HepG2 (cell line): ENCODE measurements around the gene IQCC. TPM values are rescaled to one million over a fixed set of nuclear protein-coding genes. Genes with fewer than 3 reads are reported as not detected.

ENCODE experiments used
- ELF3 ChIP-seq: IDR thresholded peaks from 2 replicates; pipeline ENCODE4 v1.6.1; 2016; ENCODE audit warnings: missing genetic modification reagents, missing compliant biosample characterization
- GATAD1 ChIP-seq: IDR thresholded peaks from 2 replicates; pipeline ENCODE4 v1.6.1; 2016; ENCODE audit warnings: missing genetic modification reagents, missing compliant biosample characterization
- KDM4B ChIP-seq: sonication (generic); formaldehyde crosslinking; IDR thresholded peaks from 2 replicates; pipeline ENCODE4 v1.4.0; 2020; ENCODE audit warnings: missing genetic modification reagents
- NFKB2 ChIP-seq: sonication (generic); formaldehyde crosslinking; IDR thresholded peaks from 2 replicates; pipeline ENCODE4 v1.4.0; 2020; ENCODE audit warnings: missing genetic modification reagents, borderline replicate concordance
- RAD21 ChIP-seq: fragments of 450-650 bp; formaldehyde crosslinking; IDR thresholded peaks from 2 replicates; pipeline ENCODE4 v1.5.0; 2020; ENCODE audit warnings: mild to moderate bottlenecking
- SALL1 ChIP-seq: sonication (generic); formaldehyde crosslinking; IDR thresholded peaks from 2 replicates; pipeline ENCODE4 v1.8.0; 2022; ENCODE audit warnings: mild to moderate bottlenecking, missing genetic modification reagents
- SMC3 ChIP-seq: IDR thresholded peaks from 2 replicates; pipeline ENCODE4 v1.6.1; 2011; ENCODE audit warnings: low read length, improper control_type of control experiment
- polyA plus RNA-seq, 8 experiments: library from polyadenylated mRNA; depleted of rRNA in 3 of 8; stranded (reverse) in 7 of 8; unstranded in 1 of 8; fragments of >200 nt; fragmentation: Illumina TruSeq in 4 of 8; extraction: Trizol in 4 of 8; gene quantifications; 2 replicates each; pipeline versions ENCODE4 v1.2.1 to v1.2.3, GENCODE V29; 2011 to 2016; ENCODE audit warnings: low read depth in 4 of 8, missing spikeins in 1 of 8, mixed read lengths in 1 of 8; ENCODE audit not compliant: insufficient read depth in 1 of 8
- total RNA-seq, 5 experiments: library from RNA; depleted of rRNA; stranded (reverse); fragments of >200 nt; fragmentation: Illumina TruSeq; extraction: Trizol; gene quantifications; 2 replicates each; pipeline ENCODE4 v1.2.3, GENCODE V29; 2016; ENCODE audit warnings: low read depth in 1 of 5
- TF ChIP-seq, protein P1 (sequence below): sonication (generic); formaldehyde crosslinking; IDR thresholded peaks from 2 replicates; pipeline ENCODE4 v1.5.0; 2020; ENCODE audit warnings: mild to moderate bottlenecking, missing genetic modification reagents, moderate library complexity
- TF ChIP-seq, protein P2 (sequence below): sonication (generic); formaldehyde crosslinking; IDR thresholded peaks from 2 replicates; pipeline ENCODE4 v1.5.1; 2020; ENCODE audit warnings: mild to moderate bottlenecking, moderate library complexity, missing genetic modification reagents
- TF ChIP-seq, protein P3 (sequence below): sonication (generic); formaldehyde crosslinking; IDR thresholded peaks from 2 replicates; pipeline ENCODE4 v1.4.0; 2020; ENCODE audit warnings: missing genetic modification reagents
- TF ChIP-seq, protein P4 (sequence below): IDR thresholded peaks from 2 replicates; pipeline ENCODE4 v1.6.1; 2016; ENCODE audit warnings: missing compliant biosample characterization, missing genetic modification reagents, borderline replicate concordance
- TF ChIP-seq, protein P5 (sequence below): IDR thresholded peaks from 2 replicates; pipeline ENCODE4 v1.6.1; 2016; ENCODE audit warnings: mild to moderate bottlenecking, missing biosample characterization, missing genetic modification reagents
- TF ChIP-seq, protein P6 (sequence below): sonication (generic); formaldehyde crosslinking; IDR thresholded peaks from 2 replicates; pipeline ENCODE4 v1.5.1; 2020; ENCODE audit warnings: mild to moderate bottlenecking, missing genetic modification reagents, moderate library complexity

The IQCC gene
- total and polyA plus RNA-seq, 2 of the 13 experiments (the other 11 are each of a cell fraction or from before 2014, with no cell fraction given): 1.7 to 3.0 TPM

DNA sequence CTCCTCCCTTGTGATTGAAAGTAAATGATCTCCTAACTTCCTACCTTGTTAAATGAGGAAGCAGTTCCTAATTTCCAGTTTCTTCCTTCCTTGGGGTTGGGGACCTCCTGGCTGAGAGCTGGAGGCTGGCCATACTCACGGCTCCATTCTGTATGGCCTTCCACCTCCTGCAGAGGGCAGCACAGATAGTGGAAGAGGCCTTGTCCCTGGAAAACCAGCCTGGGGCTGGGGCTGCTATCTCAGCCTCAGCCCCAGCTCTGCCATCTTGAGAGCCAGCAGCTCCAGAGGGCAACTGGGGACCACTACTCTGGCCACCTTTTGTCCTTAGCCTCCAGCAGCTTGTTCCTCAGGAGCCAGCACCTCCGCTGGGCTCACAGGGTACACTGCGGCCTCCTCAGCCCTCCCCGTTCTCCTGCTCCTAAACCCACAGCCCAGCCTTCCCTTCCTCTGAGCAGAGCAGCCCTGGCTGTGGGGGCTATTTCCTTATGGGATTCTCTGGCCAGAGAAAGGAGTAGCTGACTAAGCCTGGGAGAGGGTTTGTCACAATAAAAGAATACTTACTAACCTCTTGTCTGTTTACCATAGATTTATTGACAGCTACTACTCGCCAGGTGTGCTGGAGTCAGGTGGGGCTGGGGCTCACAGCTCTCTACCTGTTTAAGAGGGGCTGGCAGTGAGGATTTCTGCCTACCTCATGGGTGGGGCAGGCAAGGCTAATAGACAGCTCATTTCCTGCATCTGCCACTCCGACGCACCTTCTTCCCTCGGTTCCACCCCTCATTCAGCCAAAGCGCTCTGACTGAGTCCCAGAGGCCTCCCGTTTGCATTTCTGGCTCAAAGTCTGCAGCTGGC, 10.4 kb downstream of the IQCC start (continued):
- TF ChIP-seq, protein P1, sequence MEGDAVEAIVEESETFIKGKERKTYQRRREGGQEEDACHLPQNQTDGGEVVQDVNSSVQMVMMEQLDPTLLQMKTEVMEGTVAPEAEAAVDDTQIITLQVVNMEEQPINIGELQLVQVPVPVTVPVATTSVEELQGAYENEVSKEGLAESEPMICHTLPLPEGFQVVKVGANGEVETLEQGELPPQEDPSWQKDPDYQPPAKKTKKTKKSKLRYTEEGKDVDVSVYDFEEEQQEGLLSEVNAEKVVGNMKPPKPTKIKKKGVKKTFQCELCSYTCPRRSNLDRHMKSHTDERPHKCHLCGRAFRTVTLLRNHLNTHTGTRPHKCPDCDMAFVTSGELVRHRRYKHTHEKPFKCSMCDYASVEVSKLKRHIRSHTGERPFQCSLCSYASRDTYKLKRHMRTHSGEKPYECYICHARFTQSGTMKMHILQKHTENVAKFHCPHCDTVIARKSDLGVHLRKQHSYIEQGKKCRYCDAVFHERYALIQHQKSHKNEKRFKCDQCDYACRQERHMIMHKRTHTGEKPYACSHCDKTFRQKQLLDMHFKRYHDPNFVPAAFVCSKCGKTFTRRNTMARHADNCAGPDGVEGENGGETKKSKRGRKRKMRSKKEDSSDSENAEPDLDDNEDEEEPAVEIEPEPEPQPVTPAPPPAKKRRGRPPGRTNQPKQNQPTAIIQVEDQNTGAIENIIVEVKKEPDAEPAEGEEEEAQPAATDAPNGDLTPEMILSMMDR (CRISPR knock-in tag): peak; percentile 89
- TF ChIP-seq, protein P2, sequence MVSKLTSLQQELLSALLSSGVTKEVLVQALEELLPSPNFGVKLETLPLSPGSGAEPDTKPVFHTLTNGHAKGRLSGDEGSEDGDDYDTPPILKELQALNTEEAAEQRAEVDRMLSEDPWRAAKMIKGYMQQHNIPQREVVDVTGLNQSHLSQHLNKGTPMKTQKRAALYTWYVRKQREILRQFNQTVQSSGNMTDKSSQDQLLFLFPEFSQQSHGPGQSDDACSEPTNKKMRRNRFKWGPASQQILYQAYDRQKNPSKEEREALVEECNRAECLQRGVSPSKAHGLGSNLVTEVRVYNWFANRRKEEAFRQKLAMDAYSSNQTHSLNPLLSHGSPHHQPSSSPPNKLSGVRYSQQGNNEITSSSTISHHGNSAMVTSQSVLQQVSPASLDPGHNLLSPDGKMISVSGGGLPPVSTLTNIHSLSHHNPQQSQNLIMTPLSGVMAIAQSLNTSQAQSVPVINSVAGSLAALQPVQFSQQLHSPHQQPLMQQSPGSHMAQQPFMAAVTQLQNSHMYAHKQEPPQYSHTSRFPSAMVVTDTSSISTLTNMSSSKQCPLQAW (CRISPR knock-in tag): peak; percentile 54; the same call in 1 of the 2 replicates
- TF ChIP-seq, protein P3, sequence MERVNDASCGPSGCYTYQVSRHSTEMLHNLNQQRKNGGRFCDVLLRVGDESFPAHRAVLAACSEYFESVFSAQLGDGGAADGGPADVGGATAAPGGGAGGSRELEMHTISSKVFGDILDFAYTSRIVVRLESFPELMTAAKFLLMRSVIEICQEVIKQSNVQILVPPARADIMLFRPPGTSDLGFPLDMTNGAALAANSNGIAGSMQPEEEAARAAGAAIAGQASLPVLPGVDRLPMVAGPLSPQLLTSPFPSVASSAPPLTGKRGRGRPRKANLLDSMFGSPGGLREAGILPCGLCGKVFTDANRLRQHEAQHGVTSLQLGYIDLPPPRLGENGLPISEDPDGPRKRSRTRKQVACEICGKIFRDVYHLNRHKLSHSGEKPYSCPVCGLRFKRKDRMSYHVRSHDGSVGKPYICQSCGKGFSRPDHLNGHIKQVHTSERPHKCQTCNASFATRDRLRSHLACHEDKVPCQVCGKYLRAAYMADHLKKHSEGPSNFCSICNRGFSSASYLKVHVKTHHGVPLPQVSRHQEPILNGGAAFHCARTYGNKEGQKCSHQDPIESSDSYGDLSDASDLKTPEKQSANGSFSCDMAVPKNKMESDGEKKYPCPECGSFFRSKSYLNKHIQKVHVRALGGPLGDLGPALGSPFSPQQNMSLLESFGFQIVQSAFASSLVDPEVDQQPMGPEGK (CRISPR knock-in tag): peak; percentile 25; the same call in 1 of the 2 replicates
- TF ChIP-seq SALL1 (CRISPR knock-in tag) (peak; percentile 33; the same call in 1 of the 2 replicates), KDM4B (CRISPR knock-in tag) (0 out of 2 replicates have a peak, but pooled peaks have one; percentile 18), RAD21 (CRISPR knock-in tag) (peak; percentile 90), ELF3 (CRISPR knock-in tag) (0 out of 2 replicates have a peak, but pooled peaks have one; percentile 12), SMC3 (peak; percentile 86), NFKB2 (no peak), GATAD1 (peak; percentile 17; the same call in 1 of the 2 replicates)
- TF ChIP-seq, protein P4, sequence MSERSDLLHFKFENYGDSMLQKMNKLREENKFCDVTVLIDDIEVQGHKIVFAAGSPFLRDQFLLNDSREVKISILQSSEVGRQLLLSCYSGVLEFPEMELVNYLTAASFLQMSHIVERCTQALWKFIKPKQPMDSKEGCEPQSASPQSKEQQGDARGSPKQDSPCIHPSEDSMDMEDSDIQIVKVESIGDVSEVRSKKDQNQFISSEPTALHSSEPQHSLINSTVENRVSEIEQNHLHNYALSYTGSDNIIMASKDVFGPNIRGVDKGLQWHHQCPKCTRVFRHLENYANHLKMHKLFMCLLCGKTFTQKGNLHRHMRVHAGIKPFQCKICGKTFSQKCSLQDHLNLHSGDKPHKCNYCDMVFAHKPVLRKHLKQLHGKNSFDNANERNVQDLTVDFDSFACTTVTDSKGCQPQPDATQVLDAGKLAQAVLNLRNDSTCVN (CRISPR knock-in tag): 0 out of 2 replicates have a peak, but pooled peaks have one; percentile 17
- TF ChIP-seq, protein P5, sequence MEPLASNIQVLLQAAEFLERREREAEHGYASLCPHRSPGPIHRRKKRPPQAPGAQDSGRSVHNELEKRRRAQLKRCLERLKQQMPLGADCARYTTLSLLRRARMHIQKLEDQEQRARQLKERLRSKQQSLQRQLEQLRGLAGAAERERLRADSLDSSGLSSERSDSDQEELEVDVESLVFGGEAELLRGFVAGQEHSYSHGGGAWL: 0 out of 2 replicates have a peak, but pooled peaks have one; percentile 33
- TF ChIP-seq, protein P6, sequence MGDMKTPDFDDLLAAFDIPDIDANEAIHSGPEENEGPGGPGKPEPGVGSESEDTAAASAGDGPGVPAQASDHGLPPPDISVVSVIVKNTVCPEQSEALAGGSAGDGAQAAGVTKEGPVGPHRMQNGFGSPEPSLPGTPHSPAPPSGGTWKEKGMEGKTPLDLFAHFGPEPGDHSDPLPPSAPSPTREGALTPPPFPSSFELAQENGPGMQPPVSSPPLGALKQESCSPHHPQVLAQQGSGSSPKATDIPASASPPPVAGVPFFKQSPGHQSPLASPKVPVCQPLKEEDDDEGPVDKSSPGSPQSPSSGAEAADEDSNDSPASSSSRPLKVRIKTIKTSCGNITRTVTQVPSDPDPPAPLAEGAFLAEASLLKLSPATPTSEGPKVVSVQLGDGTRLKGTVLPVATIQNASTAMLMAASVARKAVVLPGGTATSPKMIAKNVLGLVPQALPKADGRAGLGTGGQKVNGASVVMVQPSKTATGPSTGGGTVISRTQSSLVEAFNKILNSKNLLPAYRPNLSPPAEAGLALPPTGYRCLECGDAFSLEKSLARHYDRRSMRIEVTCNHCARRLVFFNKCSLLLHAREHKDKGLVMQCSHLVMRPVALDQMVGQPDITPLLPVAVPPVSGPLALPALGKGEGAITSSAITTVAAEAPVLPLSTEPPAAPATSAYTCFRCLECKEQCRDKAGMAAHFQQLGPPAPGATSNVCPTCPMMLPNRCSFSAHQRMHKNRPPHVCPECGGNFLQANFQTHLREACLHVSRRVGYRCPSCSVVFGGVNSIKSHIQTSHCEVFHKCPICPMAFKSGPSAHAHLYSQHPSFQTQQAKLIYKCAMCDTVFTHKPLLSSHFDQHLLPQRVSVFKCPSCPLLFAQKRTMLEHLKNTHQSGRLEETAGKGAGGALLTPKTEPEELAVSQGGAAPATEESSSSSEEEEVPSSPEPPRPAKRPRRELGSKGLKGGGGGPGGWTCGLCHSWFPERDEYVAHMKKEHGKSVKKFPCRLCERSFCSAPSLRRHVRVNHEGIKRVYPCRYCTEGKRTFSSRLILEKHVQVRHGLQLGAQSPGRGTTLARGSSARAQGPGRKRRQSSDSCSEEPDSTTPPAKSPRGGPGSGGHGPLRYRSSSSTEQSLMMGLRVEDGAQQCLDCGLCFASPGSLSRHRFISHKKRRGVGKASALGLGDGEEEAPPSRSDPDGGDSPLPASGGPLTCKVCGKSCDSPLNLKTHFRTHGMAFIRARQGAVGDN (CRISPR knock-in tag): peak; percentile 41; the same call in 1 of the 2 replicates
